ENCODE results near the gene CTTNBP2NL. TPM values are rescaled to one million over a fixed set of nuclear protein-coding genes. Genes with fewer than 3 reads are reported as not detected.

CTTNBP2NL gene
- total RNA-seq, 2 experiments from 2014 or later: 0.84 to 1.2 TPM

DNA sequence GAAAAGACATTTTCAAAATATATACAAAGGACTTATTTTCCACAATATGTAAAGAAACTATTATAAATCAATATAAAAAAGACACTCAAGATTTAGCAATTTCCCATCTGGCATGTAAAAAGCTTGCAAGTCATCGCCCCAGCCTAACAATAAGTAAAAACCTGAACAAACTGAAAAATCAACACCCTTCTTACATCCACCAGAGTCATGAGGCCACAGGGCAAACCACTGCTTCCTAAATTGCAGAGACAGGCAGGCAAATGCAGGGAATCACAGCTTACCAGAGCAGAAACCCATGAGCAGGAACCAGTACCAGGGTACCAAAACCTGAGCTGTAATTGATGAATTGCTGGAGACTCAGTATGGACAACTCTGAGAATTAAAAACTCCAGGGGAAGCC, 96.1 kb downstream of the CTTNBP2NL start:
- Mint-ChIP-seq H3K4me1 (peaks cover 1% of the 10 kb centered on the region), H3K27ac (no peak overlapping the region), H3K36me3 (ENCODE audit: low read depth) (no peaks in the 10 kb centered on the region), H3K27me3 (peaks cover 26% of the 10 kb centered on the region), H3K9me3 (no peaks in the 10 kb centered on the region), H3K4me3 (no peak overlapping the region)
- no peak for DNase-seq
- ChIA-PET CTCF (interaction anchor here (0.9 kb wide), 1 partner anchor 180 kb away, joined by 3 read pairs; no protein-coding TSS in a partner anchor), POLR2A (no interaction called here)

DNA sequence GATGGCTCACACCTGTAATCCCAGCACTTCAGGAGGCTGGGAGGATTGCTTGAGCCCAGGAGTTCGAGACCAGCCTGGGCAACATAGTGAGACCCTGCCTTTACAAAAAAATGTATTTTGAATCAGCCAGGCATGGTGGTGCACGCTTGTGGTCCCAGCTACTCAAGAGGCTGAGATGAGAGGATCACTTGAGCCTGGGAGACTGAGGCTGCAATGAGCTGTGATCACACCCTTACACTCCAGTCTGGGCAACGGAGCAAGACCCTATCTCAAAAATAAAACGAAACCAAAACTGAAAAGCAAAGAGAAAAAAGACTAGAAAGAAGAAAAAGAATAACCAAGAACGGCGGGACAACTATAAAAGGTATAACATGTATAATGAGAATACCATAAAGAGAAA, 97.3 kb downstream of the CTTNBP2NL start:
- CTCF ChIA-PET: no interaction called here
- no peaks in the 10 kb centered on the region for H3K36me3 Mint-ChIP-seq (ENCODE audit: low read depth)
- DNase-seq: no peak
- peaks cover 1% of the 10 kb centered on the region for H3K4me1 Mint-ChIP-seq
- no peak overlapping the region for H3K4me3 Mint-ChIP-seq
- H3K9me3 Mint-ChIP-seq: no peaks in the 10 kb centered on the region
- POLR2A ChIA-PET: no interaction called here
- H3K27me3 Mint-ChIP-seq: peaks cover 31% of the 10 kb centered on the region
- H3K27ac Mint-ChIP-seq: no peak overlapping the region

DNA sequence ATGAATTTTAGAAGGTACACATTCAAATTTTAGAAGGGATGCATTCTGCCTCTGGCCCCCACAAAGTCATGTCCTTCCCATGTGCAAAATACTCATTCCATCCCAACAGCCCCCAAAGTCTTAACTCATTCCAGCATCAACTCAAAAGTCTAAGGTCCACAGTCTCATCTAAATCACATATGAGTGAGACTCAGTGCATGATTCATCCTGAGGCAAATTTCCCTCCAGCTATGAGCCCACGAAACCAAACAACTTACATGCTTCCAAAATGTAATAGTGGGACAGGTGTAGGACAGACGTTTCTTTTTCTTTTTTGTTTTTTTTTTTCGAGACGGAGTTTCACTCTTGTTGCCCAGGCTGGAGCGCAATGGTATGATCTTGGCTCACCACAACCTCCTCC, 100.3 kb downstream of the CTTNBP2NL start:
- Mint-ChIP-seq H3K27me3 (peaks cover 46% of the 10 kb centered on the region), H3K9me3 (no peaks in the 10 kb centered on the region), H3K36me3 (ENCODE audit: low read depth) (no peaks in the 10 kb centered on the region), H3K27ac (no peak overlapping the region), H3K4me1 (peaks cover 1% of the 10 kb centered on the region), H3K4me3 (no peak overlapping the region)
- no peak for DNase-seq
- ChIA-PET POLR2A (interaction anchor here (0.7 kb wide), 1 partner anchor 113 kb away, joined by 4 read pairs; no protein-coding TSS in a partner anchor), CTCF (interaction anchor here (0.6 kb wide), 1 partner anchor 18 kb away, joined by 3 read pairs; no protein-coding TSS in a partner anchor)

DNA sequence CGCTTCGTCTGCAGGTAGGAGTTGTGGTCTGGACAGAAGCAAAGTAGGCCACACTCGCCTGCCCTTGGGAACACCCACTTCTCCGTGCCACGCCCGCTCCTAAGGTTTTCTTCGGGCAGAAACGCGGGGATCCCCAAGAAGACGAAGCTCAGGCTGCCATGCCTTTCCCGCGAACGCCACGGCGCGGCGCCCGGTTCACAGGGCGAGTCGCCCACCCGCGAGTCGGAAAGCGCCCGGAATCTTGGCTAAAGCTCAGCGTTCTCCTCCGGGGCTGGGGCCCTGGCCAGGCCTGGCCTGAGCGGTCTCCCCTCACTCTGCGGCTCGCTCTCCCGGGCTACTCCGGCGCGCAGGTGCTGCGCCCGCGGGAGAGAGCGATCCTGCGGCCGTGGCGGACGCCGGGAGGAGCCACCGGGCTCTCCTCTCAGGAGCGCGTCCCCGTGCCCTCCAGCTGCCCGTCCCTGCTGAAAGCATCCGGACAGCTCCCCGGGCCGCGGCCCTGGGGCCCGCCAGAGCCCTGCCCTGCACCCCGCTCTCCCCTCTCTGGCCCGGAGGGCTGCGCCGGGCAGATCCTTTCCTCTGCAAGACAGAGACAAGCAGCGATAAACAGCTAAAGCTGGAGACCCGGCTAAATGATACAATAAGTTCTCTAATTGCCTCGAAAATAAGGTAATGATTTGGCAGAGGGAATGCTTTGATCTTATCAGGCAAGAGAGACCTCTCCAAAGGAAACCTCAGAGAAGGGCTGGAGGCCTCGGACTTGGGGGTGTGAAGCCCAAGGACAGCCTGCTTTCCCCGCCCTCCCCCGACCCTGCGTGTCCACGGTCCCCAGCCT, 106.0 kb downstream of the CTTNBP2NL start:
- Mint-ChIP-seq H3K4me3 (peak overlapping the region; percentile 52), H3K27ac (no peak overlapping the region), H3K4me1 (peaks cover 3% of the 10 kb centered on the region), H3K36me3 (ENCODE audit: low read depth) (no peaks in the 10 kb centered on the region), H3K27me3 (peaks cover 68% of the 10 kb centered on the region), H3K9me3 (no peaks in the 10 kb centered on the region)
- CTCF ChIA-PET: interaction anchor here (0.6 to 1.9 kb wide), 17 partner anchors 9 to 303 kb away, joined by 3 to 6 read pairs (median 3); no protein-coding TSS in a partner anchor
- POLR2A ChIA-PET: no interaction called here
- peak; percentile 57 for DNase-seq

DNA sequence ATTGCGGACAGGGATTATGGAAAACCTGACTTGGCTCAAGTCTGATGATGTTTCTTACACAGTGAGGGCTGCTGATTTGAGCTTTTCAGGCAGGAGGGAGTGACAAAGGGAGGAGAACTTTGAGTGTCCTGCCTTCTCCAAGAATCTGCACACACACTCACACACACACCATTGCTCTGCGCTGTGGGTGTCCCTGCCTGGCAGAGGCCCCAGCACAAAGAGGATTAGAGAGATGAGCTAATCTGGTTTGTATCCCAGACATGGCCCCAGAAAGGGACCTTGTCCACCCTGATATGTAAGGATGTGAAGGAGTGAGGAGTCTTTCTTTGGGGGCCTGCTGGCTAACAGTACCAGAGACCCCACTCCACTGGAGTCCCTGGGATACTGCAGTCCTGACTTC, 106.8 kb downstream of the CTTNBP2NL start:
- Mint-ChIP-seq H3K4me1 (peaks cover 5% of the 10 kb centered on the region), H3K36me3 (ENCODE audit: low read depth) (no peaks in the 10 kb centered on the region), H3K27me3 (peaks cover 66% of the 10 kb centered on the region), H3K4me3 (no peak overlapping the region), H3K9me3 (no peaks in the 10 kb centered on the region), H3K27ac (no peak overlapping the region)
- ChIA-PET CTCF (interaction anchor here (1.2 to 1.9 kb wide), 5 partner anchors 11 to 208 kb away, joined by 3 to 6 read pairs (median 4); no protein-coding TSS in a partner anchor), POLR2A (no interaction called here)
- no peak for DNase-seq

DNA sequence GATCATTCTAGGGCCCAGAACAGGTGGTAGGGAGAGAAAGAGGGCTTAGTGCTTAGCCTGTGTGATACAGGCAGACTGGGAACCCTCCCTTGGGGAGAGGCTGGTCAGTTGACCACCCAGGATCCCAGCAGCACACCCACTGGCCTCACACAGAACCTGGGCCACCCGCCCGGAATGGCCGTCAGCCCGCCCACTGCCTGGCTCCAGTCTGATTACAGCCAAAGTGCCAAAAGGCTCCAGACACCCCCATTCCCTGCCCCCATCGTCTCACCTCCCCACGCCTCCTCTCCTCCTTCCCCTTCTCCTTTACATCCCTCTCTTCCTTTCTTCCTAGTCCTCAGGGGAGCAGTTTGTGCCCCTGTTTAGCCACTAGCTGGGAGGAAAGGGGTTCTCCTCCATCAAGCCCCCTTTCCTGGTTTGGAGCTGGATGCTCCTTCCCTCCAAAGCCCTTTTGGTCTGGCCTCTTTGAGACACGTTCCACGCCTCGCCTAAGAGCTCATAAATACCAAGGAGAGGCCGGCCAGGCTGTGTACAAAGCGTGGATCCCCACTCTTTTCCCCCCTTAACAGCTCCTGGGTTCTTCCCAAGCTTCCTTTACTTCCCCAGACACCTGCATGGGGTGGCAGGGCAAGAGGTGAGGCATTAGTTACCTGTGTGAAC, 108.1 kb downstream of the CTTNBP2NL start:
- Mint-ChIP-seq H3K27ac (no peak overlapping the region), H3K27me3 (peaks cover 61% of the 10 kb centered on the region), H3K9me3 (no peaks in the 10 kb centered on the region), H3K4me1 (peaks cover 9% of the 10 kb centered on the region), H3K36me3 (ENCODE audit: low read depth) (no peaks in the 10 kb centered on the region), H3K4me3 (no peak overlapping the region)
- DNase-seq: no peak
- ChIA-PET POLR2A (no interaction called here), CTCF (interaction anchor here (0.7 to 1.2 kb wide), 2 partner anchors 11 to 18 kb away, joined by 3 read pairs; no protein-coding TSS in a partner anchor)

DNA sequence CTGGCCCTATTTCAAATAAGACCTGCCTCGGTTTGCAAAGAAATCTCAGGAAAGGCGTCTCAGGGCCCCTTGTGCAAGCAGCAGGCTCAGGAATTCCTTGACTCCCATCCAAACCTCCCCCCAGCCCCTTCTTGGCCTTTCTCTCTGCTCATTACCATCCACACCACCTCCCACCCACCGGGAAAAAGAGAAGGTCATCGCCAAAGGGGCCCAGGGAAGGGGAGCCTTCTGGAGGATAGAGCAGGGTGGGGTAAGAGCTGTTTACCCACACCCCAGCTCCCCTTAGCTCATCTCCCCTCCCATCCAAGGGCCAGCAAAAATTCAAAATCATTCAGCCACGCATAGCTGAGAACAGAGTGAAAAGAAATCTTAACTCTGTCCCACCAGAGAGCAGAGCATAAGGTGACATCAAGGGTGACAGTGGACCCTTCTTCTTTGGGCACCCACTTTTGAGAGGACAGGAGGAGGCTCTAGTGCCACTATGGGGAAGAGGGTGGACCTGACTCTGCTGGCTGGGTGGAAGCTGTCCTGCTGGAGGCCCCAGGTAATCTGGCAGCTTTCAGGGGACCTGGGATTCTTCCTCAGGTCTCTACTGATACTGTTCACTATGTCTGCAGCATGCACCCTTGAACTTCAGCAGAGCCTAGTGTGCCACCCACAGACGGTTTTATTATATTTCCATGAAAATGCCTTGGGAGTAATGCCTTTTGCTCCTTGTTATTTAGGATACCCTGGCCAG, 108.8 kb downstream of the CTTNBP2NL start:
- H3K27ac Mint-ChIP-seq: no peak overlapping the region
- CTCF ChIA-PET: interaction anchor here (0.6 to 1.2 kb wide), 4 partner anchors 9 to 862 kb away, joined by 3 read pairs; no protein-coding TSS in a partner anchor
- H3K4me3 Mint-ChIP-seq: no peak overlapping the region
- H3K9me3 Mint-ChIP-seq: no peaks in the 10 kb centered on the region
- H3K4me1 Mint-ChIP-seq: peaks cover 9% of the 10 kb centered on the region
- H3K27me3 Mint-ChIP-seq: peaks cover 60% of the 10 kb centered on the region
- no peaks in the 10 kb centered on the region for H3K36me3 Mint-ChIP-seq (ENCODE audit: low read depth)
- no peak for DNase-seq
- POLR2A ChIA-PET: interaction anchor here (0.5 kb wide), 1 partner anchor 114 kb away, joined by 3 read pairs; the partner anchor contains the start of gene CAPZA1

DNA sequence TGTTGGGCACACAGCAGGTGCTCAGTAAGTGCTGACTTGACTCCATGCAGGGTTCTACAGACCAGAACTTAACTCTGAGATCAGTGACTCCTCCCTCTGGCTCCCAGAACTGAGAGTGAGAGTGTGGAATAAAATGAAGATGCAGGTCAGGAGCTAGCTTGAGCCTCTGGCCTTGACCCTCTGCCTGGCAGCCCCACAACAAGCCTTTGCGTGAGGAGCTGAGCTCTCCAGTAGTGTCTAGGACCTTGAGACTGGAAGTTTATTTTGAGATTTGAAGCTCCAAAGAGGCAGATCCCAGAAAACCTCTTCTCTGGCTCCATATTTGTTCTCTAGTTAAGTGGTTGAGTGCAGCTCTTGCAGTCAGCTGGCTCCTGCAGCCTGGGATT, 109.4 kb downstream of the CTTNBP2NL start:
- ChIA-PET POLR2A (interaction anchor here (0.5 kb wide), 1 partner anchor 114 kb away, joined by 3 read pairs; the partner anchor contains the start of gene CAPZA1), CTCF (interaction anchor here (0.6 kb wide), 3 partner anchors 9 to 863 kb away, joined by 3 read pairs; no protein-coding TSS in a partner anchor)
- Mint-ChIP-seq H3K4me1 (peaks cover 9% of the 10 kb centered on the region), H3K27me3 (peaks cover 63% of the 10 kb centered on the region), H3K4me3 (no peak overlapping the region), H3K27ac (no peak overlapping the region), H3K9me3 (no peaks in the 10 kb centered on the region), H3K36me3 (ENCODE audit: low read depth) (no peaks in the 10 kb centered on the region)
- no peak for DNase-seq

DNA sequence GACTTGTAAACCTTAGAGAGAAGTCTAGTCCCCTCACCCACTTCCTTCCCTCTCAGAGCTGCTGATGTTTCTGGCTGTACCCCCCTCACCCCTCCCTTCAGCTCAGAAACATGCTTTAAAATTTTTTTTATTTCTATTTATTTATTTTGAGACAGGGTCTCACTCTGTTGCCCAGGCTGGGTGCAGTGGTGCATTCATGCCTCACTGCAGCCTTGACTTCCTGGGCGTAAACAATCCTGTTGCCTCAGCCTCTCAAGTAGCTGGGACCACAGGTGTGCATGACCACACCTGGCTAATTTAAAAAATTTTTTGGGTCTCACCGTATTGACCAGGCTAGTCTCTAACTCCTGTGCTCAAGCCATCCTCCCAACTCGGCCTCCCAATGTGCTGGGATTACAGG, 109.9 kb downstream of the CTTNBP2NL start:
- H3K36me3 Mint-ChIP-seq (ENCODE audit: low read depth): no peaks in the 10 kb centered on the region
- POLR2A ChIA-PET: no interaction called here
- H3K27ac Mint-ChIP-seq: no peak overlapping the region
- peaks cover 68% of the 10 kb centered on the region for H3K27me3 Mint-ChIP-seq
- peaks cover 9% of the 10 kb centered on the region for H3K4me1 Mint-ChIP-seq
- DNase-seq: no peak
- CTCF ChIA-PET: interaction anchor here (0.6 kb wide), 1 partner anchor 30 kb away, joined by 3 read pairs; no protein-coding TSS in a partner anchor
- H3K4me3 Mint-ChIP-seq: no peak overlapping the region
- H3K9me3 Mint-ChIP-seq: no peaks in the 10 kb centered on the region

DNA sequence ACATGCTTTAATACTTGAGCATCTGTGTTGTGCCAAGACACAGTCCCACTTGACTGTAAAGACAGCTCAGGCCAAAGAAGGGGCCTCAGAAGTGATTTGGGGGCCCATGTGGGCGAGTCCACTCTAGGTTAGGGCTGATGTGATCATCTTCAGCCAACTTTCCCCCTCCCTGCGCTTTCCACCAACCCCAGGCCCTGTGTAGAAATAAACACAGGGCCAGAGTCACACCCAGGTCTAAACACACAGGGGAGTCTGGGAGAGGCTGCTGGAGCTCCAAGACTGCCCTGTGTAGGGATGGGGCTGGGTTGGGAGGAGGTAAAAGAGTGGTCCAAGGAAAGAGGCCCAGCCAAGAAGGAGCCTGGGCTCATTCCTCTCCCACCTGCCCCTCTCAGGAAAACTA, 110.3 kb downstream of the CTTNBP2NL start:
- Mint-ChIP-seq H3K36me3 (ENCODE audit: low read depth) (no peaks in the 10 kb centered on the region), H3K4me1 (peaks cover 9% of the 10 kb centered on the region), H3K9me3 (no peaks in the 10 kb centered on the region), H3K4me3 (no peak overlapping the region), H3K27ac (no peak overlapping the region), H3K27me3 (peaks cover 65% of the 10 kb centered on the region)
- ChIA-PET POLR2A (no interaction called here), CTCF (no interaction called here)
- no peak for DNase-seq

DNA sequence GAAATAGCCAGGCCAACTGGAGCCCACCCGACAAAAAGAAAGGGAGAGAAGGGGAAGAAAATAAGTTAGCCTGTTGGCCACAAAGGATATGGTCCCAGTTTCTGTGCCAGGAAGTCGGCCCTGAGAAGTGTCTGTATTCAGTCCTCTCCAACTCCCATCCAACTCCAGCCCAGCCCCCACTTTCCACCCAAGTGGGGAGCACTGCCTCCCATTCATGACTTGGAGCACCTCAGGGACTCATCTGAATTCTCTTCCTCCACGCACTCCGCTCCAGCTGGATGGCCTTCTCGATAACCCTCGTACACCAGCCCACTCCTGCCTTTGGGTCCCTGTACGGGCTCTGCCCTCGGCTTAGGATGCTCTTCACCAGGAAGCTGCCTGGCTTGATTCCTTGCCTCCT, 110.7 kb downstream of the CTTNBP2NL start:
- H3K4me3 Mint-ChIP-seq: no peak overlapping the region
- POLR2A ChIA-PET: no interaction called here

DNA sequence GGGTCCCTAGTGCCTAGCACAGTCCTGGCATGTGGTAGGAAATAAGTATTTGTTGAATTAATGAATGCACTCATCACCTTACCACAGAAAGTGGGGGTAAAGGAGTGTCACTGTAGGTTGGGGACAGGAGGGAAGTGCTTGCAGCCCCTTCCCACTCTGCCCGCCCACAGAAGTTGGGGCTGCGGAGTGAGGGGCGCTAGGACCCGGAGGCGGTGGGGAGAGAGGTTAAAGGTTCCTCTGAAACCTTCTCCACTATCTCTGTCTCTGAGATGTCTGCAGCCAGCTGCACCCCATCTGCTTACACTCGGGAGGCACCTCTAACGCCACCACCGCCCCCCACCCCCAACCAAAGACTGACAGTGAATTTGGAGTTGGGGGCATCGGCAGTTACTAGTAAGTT, 111.3 kb downstream of the CTTNBP2NL start:
- POLR2A ChIA-PET: no interaction called here
- Mint-ChIP-seq H3K9me3 (no peaks in the 10 kb centered on the region), H3K4me1 (peaks cover 7% of the 10 kb centered on the region), H3K4me3 (peak overlapping the region; percentile 68), H3K27me3 (peaks cover 64% of the 10 kb centered on the region), H3K27ac (no peak overlapping the region), H3K36me3 (ENCODE audit: low read depth) (no peaks in the 10 kb centered on the region)
- CTCF ChIA-PET: no interaction called here
- DNase-seq: no peak

More for the DNA sequence above, 110.7 kb downstream of the CTTNBP2NL start:
- no peaks in the 10 kb centered on the region for H3K36me3 Mint-ChIP-seq (ENCODE audit: low read depth)
- peaks cover 9% of the 10 kb centered on the region for H3K4me1 Mint-ChIP-seq
- no peak overlapping the region for H3K27ac Mint-ChIP-seq
- peaks cover 65% of the 10 kb centered on the region for H3K27me3 Mint-ChIP-seq
- no peak for DNase-seq
- H3K9me3 Mint-ChIP-seq: no peaks in the 10 kb centered on the region
- CTCF ChIA-PET: no interaction called here
